HEK293 (cell line): ENCODE results near the gene KREMEN1.

Source experiments
- CTCF ChIA-PET: fragments of 350-600 bp; formaldehyde crosslinking; extraction: SDS; loops from one replicate; lab custom pipeline; 2021; ENCODE audit warnings: antibody characterized with exemption; lab: Yijun Ruan, JAX
- POLR2A ChIA-PET: fragments of 300-600 bp; formaldehyde crosslinking; extraction: SDS; loops from one replicate; lab custom pipeline; 2020; ENCODE audit warnings: antibody characterized with exemption, inconsistent platforms; lab: Yijun Ruan, JAX
- H3K27ac ChIP-seq: fragments of 200-500 bp; sonication (Bioruptor generic); 2 replicates; pipeline ENCODE4 v1.5.1; 2014; ENCODE audit warnings: low read depth, low read length, control low read depth, inconsistent platforms; ENCODE audit errors: extremely low read depth
- H3K36me3 ChIP-seq, 2 experiments: fragments of 200-500 bp in 1 of 2; sonication (Bioruptor generic) in 1 of 2; 1 replicate in 1 of 2; 2 replicates in 1 of 2; pipeline ENCODE4 v1.5.1; 2014 to 2017; ENCODE audit warnings: inconsistent platforms in 2 of 2, low read length in 2 of 2; ENCODE audit not compliant: control insufficient read depth in 2 of 2, insufficient read depth in 1 of 2
- H3K4me1 ChIP-seq: fragments of 200-500 bp; sonication (Bioruptor generic); 2 replicates; pipeline ENCODE4 v1.5.1; 2014; ENCODE audit warnings: mild to moderate bottlenecking, low read length, inconsistent platforms; ENCODE audit not compliant: control insufficient read depth, insufficient read depth
- H3K4me3 ChIP-seq: 2 replicates; pipeline ENCODE4 v1.5.1; 2011; ENCODE audit warnings: low read depth, mild to moderate bottlenecking, control low read depth, low read length, moderate library complexity
- H3K9me3 ChIP-seq: fragments of 200-500 bp; sonication (Bioruptor generic); 2 replicates; pipeline ENCODE4 v1.5.1; 2014; ENCODE audit warnings: low read depth, low read length, inconsistent platforms; ENCODE audit not compliant: control insufficient read depth, insufficient read depth
- ATF2 ChIP-seq: fragments of 450-650 bp; formaldehyde crosslinking; IDR thresholded peaks from 2 replicates; pipeline ENCODE4 v1.5.1; 2016; ENCODE audit warnings: missing biosample characterization, missing genetic modification characterization, low read depth
- HOXC10 ChIP-seq: sonication (generic); formaldehyde crosslinking; IDR thresholded peaks from 2 replicates; pipeline ENCODE4 v1.8.1; 2023; ENCODE audit warnings: mild to moderate bottlenecking, missing genetic modification reagents
- KLF1 ChIP-seq: fragments of 450-650 bp; formaldehyde crosslinking; IDR thresholded peaks from 2 replicates; pipeline ENCODE4 v1.5.1; 2016; ENCODE audit warnings: missing biosample characterization, missing genetic modification characterization
- MYNN ChIP-seq: fragments of 450-650 bp; formaldehyde crosslinking; IDR thresholded peaks from 2 replicates; pipeline ENCODE4 v1.5.1; 2016; ENCODE audit warnings: missing biosample characterization, missing genetic modification characterization, borderline replicate concordance
- PRDM10 ChIP-seq: fragments of 450-650 bp; formaldehyde crosslinking; IDR thresholded peaks from 2 replicates; pipeline ENCODE4 v1.5.1; 2016; ENCODE audit warnings: missing biosample characterization, missing genetic modification characterization
- PRDM4 ChIP-seq: fragments of 450-650 bp; formaldehyde crosslinking; IDR thresholded peaks from 2 replicates; pipeline ENCODE4 v1.5.1; 2017; ENCODE audit warnings: missing biosample characterization, missing genetic modification characterization
- SCRT2 ChIP-seq: fragments of 450-650 bp; formaldehyde crosslinking; IDR thresholded peaks from 2 replicates; pipeline ENCODE4 v1.5.1; 2016; ENCODE audit warnings: missing biosample characterization, missing genetic modification characterization
- TCF7L2 ChIP-seq: IDR thresholded peaks from 2 replicates; pipeline ENCODE4 v1.6.1; 2011; ENCODE audit warnings: low read depth, mild to moderate bottlenecking, inconsistent platforms, low read length, moderate library complexity, borderline replicate concordance
- ZBTB21 ChIP-seq: fragments of 450-650 bp; formaldehyde crosslinking; IDR thresholded peaks from 2 replicates; pipeline ENCODE4 v1.5.1; 2017; ENCODE audit warnings: missing biosample characterization, missing genetic modification characterization
- ZEB2 ChIP-seq: fragments of 450-650 bp; formaldehyde crosslinking; IDR thresholded peaks from 2 replicates; pipeline ENCODE4 v1.5.1; 2016; ENCODE audit warnings: missing biosample characterization, missing genetic modification characterization
- ZFP37 ChIP-seq: fragments of 450-650 bp; formaldehyde crosslinking; IDR thresholded peaks from 2 replicates; pipeline ENCODE4 v1.5.1; 2016; ENCODE audit warnings: missing biosample characterization, missing genetic modification characterization
- ZNF10 ChIP-seq: fragments of 450-650 bp; formaldehyde crosslinking; IDR thresholded peaks from 2 replicates; pipeline ENCODE4 v1.5.1; 2017; ENCODE audit warnings: missing biosample characterization, missing genetic modification characterization
- ZNF133 ChIP-seq: fragments of 450-650 bp; formaldehyde crosslinking; IDR thresholded peaks from 2 replicates; pipeline ENCODE4 v1.5.1; 2016; ENCODE audit warnings: missing biosample characterization, missing genetic modification characterization
- ZNF138 ChIP-seq: fragments of 450-650 bp; formaldehyde crosslinking; IDR thresholded peaks from 2 replicates; pipeline ENCODE4 v1.5.1; 2016; ENCODE audit warnings: missing biosample characterization, missing genetic modification characterization, borderline replicate concordance
- ZNF202 ChIP-seq: fragments of 450-650 bp; formaldehyde crosslinking; IDR thresholded peaks from 2 replicates; pipeline ENCODE4 v1.5.1; 2016; ENCODE audit warnings: missing biosample characterization, missing genetic modification characterization, borderline replicate concordance
- ZNF280C ChIP-seq: fragments of 450-650 bp; formaldehyde crosslinking; IDR thresholded peaks from 2 replicates; pipeline ENCODE4 v1.5.1; 2016; ENCODE audit warnings: missing biosample characterization, missing genetic modification characterization
- ZNF366 ChIP-seq: fragments of 450-650 bp; formaldehyde crosslinking; conservative IDR thresholded peaks from 2 replicates; pipeline ENCODE4 v1.5.1; 2016; ENCODE audit warnings: missing biosample characterization, missing genetic modification characterization
- ZNF521 ChIP-seq: fragments of 450-650 bp; formaldehyde crosslinking; IDR thresholded peaks from 2 replicates; pipeline ENCODE4 v1.5.1; 2017; ENCODE audit warnings: missing biosample characterization, mild to moderate bottlenecking, missing genetic modification characterization
- ZNF560 ChIP-seq: fragments of 450-650 bp; formaldehyde crosslinking; IDR thresholded peaks from 2 replicates; pipeline ENCODE4 v1.5.1; 2017; ENCODE audit warnings: missing biosample characterization, missing genetic modification characterization, borderline replicate concordance
- ZNF623 ChIP-seq: fragments of 450-650 bp; formaldehyde crosslinking; IDR thresholded peaks from 2 replicates; pipeline ENCODE4 v1.5.1; 2016; ENCODE audit warnings: missing biosample characterization, missing genetic modification characterization
- ZNF660 ChIP-seq: fragments of 450-650 bp; IDR thresholded peaks from 2 replicates; pipeline ENCODE4 v1.5.1; 2018; ENCODE audit warnings: missing biosample characterization, mild to moderate bottlenecking, missing genetic modification characterization
- ZNF707 ChIP-seq: fragments of 450-650 bp; formaldehyde crosslinking; IDR thresholded peaks from 2 replicates; pipeline ENCODE4 v1.5.1; 2016; ENCODE audit warnings: missing biosample characterization, missing genetic modification characterization
- ZSCAN16 ChIP-seq: fragments of 450-650 bp; formaldehyde crosslinking; IDR thresholded peaks from 2 replicates; pipeline ENCODE4 v1.5.1; 2016; ENCODE audit warnings: missing biosample characterization, missing genetic modification characterization
- ZXDB ChIP-seq: fragments of 450-650 bp; formaldehyde crosslinking; IDR thresholded peaks from 2 replicates; pipeline ENCODE4 v1.5.1; 2016; ENCODE audit warnings: missing biosample characterization, missing genetic modification characterization

Gene KREMEN1

GRCh38 chr22:29030618-29031226, 42.1 kb upstream of the KREMEN1 start (continued):
- TF ChIP-seq ZNF280C (tag by site-specific recombination) (no peak), ZNF366 (tag by site-specific recombination) (no peak), HOXC10 (CRISPR knock-in tag) (no peak), ZNF623 (tag by site-specific recombination) (no peak; the same call in 1 of the 2 replicates), ZFP37 (0 out of 2 replicates have a peak, but pooled peaks have one; percentile 22), ZSCAN16 (tag by site-specific recombination) (no peak), ZNF707 (no peak), KLF1 (tag by site-specific recombination) (peak; percentile 60; the same call in 1 of the 2 replicates), PRDM10 (tag by site-specific recombination) (0 out of 2 replicates have a peak, but pooled peaks have one; percentile 7), ZNF138 (tag by site-specific recombination) (no peak), PRDM4 (tag by site-specific recombination) (0 out of 2 replicates have a peak, but pooled peaks have one; percentile 28), ZNF521 (tag by site-specific recombination) (no peak), ZNF133 (tag by site-specific recombination) (no peak), ZNF560 (tag by site-specific recombination) (no peak), SCRT2 (tag by site-specific recombination) (no peak), TCF7L2 (peak; percentile 98)

GRCh38 chr22:29031227-29032011, 41.4 kb upstream of the KREMEN1 start:
- CTCF ChIA-PET = interaction anchor here (0.6 to 7.0 kb wide), 11 partner anchors 9 to 982 kb away, joined by 3 to 53 read pairs (median 3); partner anchors contain the start of gene KREMEN1
- H3K27ac ChIP-seq = peak overlapping the region; percentile 49
- TF ChIP-seq ZNF202 (tag by site-specific recombination) (no peak), ZXDB (peak; percentile 36; the same call in 1 of the 2 replicates), ZNF660 (tag by site-specific recombination) (peak; percentile 54; the same call in 1 of the 2 replicates), ZBTB21 (tag by site-specific recombination) (peak; percentile 74), ATF2 (tag by site-specific recombination) (peak; percentile 79; the same call in 1 of the 2 replicates), ZNF10 (tag by site-specific recombination) (no peak), ZEB2 (tag by site-specific recombination) (peak; percentile 52), MYNN (tag by site-specific recombination) (no peak)

More at GRCh38 chr22:29031227-29032011, 41.4 kb upstream of the KREMEN1 start:
- no peaks in the 10 kb centered on the region for H3K9me3 ChIP-seq
- POLR2A ChIA-PET = interaction anchor here (0.9 to 2.2 kb wide), 6 partner anchors 18 to 231 kb away, joined by 3 to 22 read pairs (median 3); partner anchors contain the start of genes XBP1 and ZNRF3
- peaks cover 23% of the 10 kb centered on the region for H3K4me1 ChIP-seq
- H3K36me3 ChIP-seq = peaks cover 0 to 3% of the 10 kb centered on the region in 2 experiments; a peak in 1 of 3 replicates
- H3K4me3 ChIP-seq = peak overlapping the region; percentile 53
